ENCODE data around the gene CHIC2. TPM values are rescaled to one million over a fixed set of nuclear protein-coding genes. Genes with fewer than 3 reads are reported as not detected.

The CHIC2 gene
- total and polyA plus RNA-seq, 3 donors from 2014 or later: 83.4 to 129 (median 113) TPM

DNA sequence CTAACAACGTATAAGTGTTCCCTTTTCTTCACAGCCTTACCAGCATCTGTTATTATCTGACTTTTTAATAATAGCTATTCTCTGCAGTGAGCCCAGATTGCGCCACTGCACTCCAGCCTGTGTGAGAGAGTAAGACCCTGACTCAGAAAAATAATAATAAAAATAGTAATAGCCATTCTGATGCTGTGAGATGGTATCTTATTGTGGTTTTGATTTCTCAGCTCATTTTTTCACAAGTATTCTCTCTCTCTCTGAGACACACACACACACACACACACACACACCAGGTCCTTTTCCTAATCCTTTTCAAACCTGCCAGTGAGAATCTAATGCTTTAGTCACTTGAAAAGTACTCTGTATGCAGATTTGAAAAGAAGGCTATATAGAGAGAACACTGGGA, 89.8 kb downstream of the CHIC2 start:
- no peaks in the 10 kb centered on the region for H3K36me3 ChIP-seq (ENCODE audit: low read depth, missing control alignments)
- no peaks in the 10 kb centered on the region for H3K4me1 ChIP-seq
- H3K27me3 ChIP-seq: no peaks in the 10 kb centered on the region
- WGBS, 2 donors: 91 to 93% methylated on average over 2 of the region's 2 CpGs
- no peak overlapping the region for H3K4me3 ChIP-seq
- DNase-seq: no peak
- intact Hi-C loops (cut with DNase I; ENCODE audit: low total_unique reads): no loop called here
- no peaks in the 10 kb centered on the region for H3K9me3 ChIP-seq
- H3K27ac ChIP-seq: no peak overlapping the region
- TF ChIP-seq, protein P1, sequence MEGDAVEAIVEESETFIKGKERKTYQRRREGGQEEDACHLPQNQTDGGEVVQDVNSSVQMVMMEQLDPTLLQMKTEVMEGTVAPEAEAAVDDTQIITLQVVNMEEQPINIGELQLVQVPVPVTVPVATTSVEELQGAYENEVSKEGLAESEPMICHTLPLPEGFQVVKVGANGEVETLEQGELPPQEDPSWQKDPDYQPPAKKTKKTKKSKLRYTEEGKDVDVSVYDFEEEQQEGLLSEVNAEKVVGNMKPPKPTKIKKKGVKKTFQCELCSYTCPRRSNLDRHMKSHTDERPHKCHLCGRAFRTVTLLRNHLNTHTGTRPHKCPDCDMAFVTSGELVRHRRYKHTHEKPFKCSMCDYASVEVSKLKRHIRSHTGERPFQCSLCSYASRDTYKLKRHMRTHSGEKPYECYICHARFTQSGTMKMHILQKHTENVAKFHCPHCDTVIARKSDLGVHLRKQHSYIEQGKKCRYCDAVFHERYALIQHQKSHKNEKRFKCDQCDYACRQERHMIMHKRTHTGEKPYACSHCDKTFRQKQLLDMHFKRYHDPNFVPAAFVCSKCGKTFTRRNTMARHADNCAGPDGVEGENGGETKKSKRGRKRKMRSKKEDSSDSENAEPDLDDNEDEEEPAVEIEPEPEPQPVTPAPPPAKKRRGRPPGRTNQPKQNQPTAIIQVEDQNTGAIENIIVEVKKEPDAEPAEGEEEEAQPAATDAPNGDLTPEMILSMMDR (IDR thresholded peaks at IDR 0.05): no peak
- no peak for TF ChIP-seq POLR2A (IDR thresholded peaks at IDR 0.05)

- Histone ChIP-seq H3K9me3 (no peaks in the 10 kb centered on the region), H3K36me3 (ENCODE audit: low read depth, missing control alignments) (no peaks in the 10 kb centered on the region), H3K4me3 (no peak overlapping the region), H3K27me3 (no peaks in the 10 kb centered on the region), H3K27ac (no peak overlapping the region), H3K4me1 (peaks cover 1% of the 10 kb centered on the region)
- intact Hi-C loops (cut with DNase I; ENCODE audit: low total_unique reads): no loop called here
- TF ChIP-seq, protein P1 (IDR thresholded peaks at IDR 0.05): no peak
- TF ChIP-seq POLR2A (IDR thresholded peaks at IDR 0.05): no peak
- DNase-seq: no peak
- WGBS, 2 donors: 80 to 83% methylated on average over 1 of the region's 1 CpG
Measured at GRCh38 chr4:53967986-53968385, 96.4 kb downstream of the CHIC2 start.

DNA sequence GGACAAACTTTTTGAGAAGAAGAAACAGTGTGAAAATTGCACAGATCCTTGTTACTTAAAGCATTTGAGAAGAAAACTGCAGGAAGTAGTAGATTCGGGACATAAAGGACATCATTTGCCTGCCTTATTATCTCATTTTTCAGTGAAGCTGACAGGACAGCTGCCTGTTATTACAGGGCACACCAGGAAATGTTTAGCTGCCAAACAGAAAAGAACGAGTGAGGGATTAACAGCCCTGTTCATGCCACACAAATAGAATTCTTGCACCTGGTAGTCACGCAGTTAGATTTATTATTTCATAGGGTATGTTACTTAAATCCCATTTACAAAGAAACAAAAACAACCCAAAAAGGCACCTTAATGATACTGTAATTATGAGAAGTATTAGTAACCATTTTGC, 100.6 kb downstream of the CHIC2 start:
- intact Hi-C loops (cut with DNase I; ENCODE audit: low total_unique reads): no loop called here
- 66 to 69% methylated on average over 3 of the region's 3 CpGs for whole genome bisulfite sequencing, 2 donors
- no peak for DNase-seq
- H3K27ac ChIP-seq: no peak overlapping the region
- TF ChIP-seq, protein P1 (IDR thresholded peaks at IDR 0.05): no peak
- TF ChIP-seq POLR2A (IDR thresholded peaks at IDR 0.05): no peak
- H3K4me1 ChIP-seq: peaks cover 10% of the 10 kb centered on the region
- H3K27me3 ChIP-seq: no peaks in the 10 kb centered on the region
- no peak overlapping the region for H3K4me3 ChIP-seq
- H3K36me3 ChIP-seq (ENCODE audit: low read depth, missing control alignments): no peaks in the 10 kb centered on the region
- H3K9me3 ChIP-seq: no peaks in the 10 kb centered on the region

DNA sequence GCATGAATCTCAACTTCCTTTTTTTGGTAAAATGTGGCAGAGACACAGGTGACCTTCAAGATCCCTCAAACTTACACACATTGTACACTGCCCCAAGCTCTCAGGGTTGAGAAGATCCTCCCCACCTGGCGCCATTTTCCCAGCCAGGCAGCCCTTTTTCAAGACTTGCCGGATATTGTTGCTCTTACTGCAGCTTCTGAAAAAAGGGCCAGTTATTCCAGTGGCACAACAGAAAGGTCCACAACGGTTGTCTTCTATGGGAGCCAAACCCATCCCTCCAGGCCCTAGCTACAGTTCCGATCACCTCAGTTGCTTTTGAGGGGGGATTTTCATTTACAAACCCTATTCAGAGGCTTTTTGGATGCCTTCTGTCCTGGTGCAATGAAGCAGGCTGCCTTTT, 101.1 kb downstream of the CHIC2 start:
- intact Hi-C loops (cut with DNase I; ENCODE audit: low total_unique reads): no loop called here
- H3K27me3 ChIP-seq: no peaks in the 10 kb centered on the region
- 86 to 93% methylated on average over 4 of the region's 4 CpGs for WGBS, 2 donors
- H3K4me3 ChIP-seq: no peak overlapping the region
- no peak for DNase-seq
- no peaks in the 10 kb centered on the region for H3K36me3 ChIP-seq (ENCODE audit: low read depth, missing control alignments)
- no peak overlapping the region for H3K27ac ChIP-seq
- peaks cover 12% of the 10 kb centered on the region for H3K4me1 ChIP-seq
- TF ChIP-seq, protein P1 (IDR thresholded peaks at IDR 0.05): no peak
- no peak for TF ChIP-seq POLR2A (IDR thresholded peaks at IDR 0.05)
- no peaks in the 10 kb centered on the region for H3K9me3 ChIP-seq

DNA sequence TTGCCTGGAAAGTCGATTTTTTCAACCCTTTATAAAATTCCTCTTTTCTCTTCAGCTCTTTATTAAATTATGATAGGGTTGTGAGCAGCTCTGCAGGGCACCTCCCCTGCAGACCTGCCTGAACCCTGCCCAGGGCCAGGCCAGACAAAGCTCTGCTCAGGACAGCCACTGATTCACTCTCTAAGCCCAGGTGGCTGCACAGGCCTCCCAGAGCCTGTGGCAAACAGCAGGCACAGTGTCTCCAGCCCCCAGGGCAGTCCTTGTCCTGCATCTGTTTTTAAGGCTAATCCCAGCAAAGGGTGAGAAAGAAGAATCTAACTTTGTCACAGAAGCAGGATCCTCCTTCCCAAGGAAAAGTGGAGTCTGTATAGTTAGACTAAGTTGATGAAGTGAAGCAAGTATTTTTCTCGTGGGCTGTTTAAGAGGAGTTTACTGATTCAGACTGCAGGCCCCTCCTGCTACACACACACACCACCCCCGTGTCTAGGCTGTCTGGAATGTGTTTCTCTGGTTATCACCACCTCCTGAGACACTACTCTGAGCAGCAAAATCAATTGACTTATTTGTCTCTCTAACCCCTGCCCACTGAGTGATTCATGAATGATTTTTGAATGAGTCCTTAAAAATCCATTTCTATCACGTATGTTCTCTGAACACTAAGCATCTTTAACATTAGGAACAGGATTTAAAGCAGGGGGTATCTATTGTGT, 101.7 kb downstream of the CHIC2 start:
- no peak overlapping the region for H3K4me3 ChIP-seq
- no peak for DNase-seq
- no peaks in the 10 kb centered on the region for H3K9me3 ChIP-seq
- WGBS, 2 donors: 49 to 58% methylated on average over 4 of the region's 4 CpGs
- peaks cover 13% of the 10 kb centered on the region for H3K4me1 ChIP-seq
- no peaks in the 10 kb centered on the region for H3K27me3 ChIP-seq
- H3K36me3 ChIP-seq (ENCODE audit: low read depth, missing control alignments): no peaks in the 10 kb centered on the region
- H3K27ac ChIP-seq: no peak overlapping the region
- intact Hi-C loops (cut with DNase I; ENCODE audit: low total_unique reads): no loop called here
- TF ChIP-seq, protein P1 (IDR thresholded peaks at IDR 0.05): no peak
- no peak for TF ChIP-seq POLR2A (IDR thresholded peaks at IDR 0.05)
